ENCODE results near the gene NPHP4.

NPHP4 gene

DNA sequence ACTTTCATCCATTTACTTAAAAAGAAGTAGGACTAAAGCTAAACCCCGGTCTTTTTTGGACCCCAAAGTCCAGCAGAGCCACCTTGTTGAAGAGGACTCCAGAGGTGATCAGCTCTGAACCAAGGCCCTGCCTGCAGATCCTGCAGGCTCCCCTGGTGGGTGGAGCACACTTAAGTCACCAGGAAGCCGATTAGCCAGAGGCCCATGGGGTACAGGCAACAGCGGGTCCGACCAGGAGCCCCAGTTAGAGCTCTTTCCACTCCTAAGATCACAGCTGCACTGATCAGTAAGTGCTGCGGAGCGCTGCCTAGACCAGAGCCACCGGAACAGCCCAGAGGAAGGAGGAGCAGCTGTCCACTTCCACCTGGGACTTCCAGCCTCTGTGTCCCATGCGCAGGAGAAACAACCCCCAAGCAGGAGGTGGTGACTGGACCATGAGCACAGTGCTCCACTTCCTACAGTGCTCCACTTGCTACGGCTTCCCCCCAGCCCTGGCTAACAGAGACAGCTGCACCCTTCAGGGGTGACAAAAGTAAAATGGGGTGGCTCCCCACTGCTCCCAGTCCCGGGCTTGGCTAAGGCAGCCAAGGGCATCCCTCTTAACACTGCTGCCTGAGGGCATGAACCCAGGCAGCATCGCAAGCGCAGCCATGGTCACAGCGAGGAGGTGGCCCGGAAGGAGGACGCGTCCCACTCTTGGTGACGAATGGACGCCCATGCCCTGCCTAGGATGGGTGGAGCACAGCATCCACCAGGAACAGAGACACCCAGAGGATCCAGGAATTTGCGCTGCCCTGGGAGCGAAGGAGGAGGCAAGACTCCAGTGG is 58.0 kb downstream of the NPHP4 start:
- ChIA-PET POLR2A (ENCODE audit: low non-redundant PET) (no interaction called here), CTCF (interaction anchor here (0.7 kb wide), 1 partner anchor 20 kb away, joined by 5 read pairs; no protein-coding TSS in a partner anchor)
- H3K27ac ChIP-seq: no peak overlapping the region
- TF ChIP-seq, protein P1, sequence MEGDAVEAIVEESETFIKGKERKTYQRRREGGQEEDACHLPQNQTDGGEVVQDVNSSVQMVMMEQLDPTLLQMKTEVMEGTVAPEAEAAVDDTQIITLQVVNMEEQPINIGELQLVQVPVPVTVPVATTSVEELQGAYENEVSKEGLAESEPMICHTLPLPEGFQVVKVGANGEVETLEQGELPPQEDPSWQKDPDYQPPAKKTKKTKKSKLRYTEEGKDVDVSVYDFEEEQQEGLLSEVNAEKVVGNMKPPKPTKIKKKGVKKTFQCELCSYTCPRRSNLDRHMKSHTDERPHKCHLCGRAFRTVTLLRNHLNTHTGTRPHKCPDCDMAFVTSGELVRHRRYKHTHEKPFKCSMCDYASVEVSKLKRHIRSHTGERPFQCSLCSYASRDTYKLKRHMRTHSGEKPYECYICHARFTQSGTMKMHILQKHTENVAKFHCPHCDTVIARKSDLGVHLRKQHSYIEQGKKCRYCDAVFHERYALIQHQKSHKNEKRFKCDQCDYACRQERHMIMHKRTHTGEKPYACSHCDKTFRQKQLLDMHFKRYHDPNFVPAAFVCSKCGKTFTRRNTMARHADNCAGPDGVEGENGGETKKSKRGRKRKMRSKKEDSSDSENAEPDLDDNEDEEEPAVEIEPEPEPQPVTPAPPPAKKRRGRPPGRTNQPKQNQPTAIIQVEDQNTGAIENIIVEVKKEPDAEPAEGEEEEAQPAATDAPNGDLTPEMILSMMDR (conservative IDR thresholded peaks at IDR 0.05; ENCODE audit: low read depth): no peak
- no peak for DNase-seq (ENCODE audit: low spot score)

DNA sequence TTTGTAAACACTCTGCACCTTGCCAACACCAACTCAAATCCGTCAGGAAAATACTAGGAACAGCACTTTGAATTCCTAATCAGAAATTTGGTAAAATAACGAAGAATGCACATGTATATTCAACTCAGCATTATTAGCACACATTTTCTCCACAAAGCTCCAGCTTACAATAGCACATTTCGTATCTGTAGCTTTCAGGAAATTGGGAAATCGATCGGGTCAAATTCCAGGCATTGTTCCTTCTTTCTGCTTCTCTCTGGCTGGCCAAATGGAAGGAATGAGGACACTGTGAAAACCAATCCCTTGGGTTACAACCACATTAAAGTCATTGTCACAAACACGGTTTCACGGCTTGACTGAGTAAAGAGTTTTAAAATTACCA is 58.6 kb downstream of the NPHP4 start:
- ChIA-PET CTCF (interaction anchor here (0.7 kb wide), 1 partner anchor 19 kb away, joined by 5 read pairs; no protein-coding TSS in a partner anchor), POLR2A (ENCODE audit: low non-redundant PET) (no interaction called here)
- TF ChIP-seq, protein P1 (conservative IDR thresholded peaks at IDR 0.05; ENCODE audit: low read depth): no peak
- no peak overlapping the region for H3K27ac ChIP-seq
- no peak for DNase-seq (ENCODE audit: low spot score)

DNA sequence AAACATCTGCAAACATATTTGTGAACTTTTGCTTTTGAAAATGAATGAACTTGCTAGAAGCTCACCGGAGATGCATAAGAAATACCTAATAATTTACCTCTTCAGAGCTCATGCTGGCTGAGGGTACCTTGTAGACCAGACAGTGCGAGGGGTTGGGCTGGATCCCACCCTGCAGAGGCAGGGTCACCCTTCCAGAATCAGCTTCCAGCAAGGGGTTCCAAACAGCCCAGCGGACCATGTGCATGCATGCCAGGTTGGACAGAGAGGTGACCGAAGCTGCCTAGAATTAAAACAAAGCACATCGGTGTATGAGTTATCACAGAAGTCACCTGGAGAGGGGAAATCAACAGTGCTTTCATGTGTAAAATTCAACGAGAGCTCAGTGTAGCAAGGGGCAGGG is 59.2 kb downstream of the NPHP4 start:
- CTCF ChIA-PET: no interaction called here

DNA sequence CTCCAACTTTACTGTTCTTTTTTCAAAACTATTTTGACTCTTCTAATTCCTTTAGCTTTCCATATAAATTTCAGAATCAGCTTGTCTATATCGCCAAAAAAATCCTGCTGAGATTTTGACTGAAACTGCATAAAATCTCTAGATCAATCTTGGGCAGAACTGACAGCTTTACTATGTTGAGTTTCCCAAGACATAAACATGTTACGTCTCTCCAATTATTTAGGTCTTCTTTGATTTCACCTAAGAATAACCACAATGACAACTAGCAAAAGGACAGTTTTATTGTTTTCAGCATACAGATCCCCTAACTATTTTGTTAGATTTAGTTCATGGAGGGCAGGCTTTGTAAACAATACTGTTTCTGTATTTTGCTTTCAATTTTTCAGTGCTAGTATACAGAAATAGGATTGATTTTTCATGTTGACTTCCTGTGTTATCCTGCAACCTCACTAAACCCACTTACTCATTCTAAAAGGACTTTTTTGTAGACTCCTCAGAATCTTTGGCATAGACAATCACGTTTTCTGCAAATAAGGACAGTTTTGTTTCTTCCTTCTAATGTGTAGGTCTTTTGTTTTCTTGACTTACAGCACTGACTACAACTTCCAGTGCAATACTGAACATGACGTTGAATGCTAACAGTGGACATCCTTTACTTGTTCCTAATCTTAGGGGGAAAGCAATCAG is 63.4 kb downstream of the NPHP4 start:
- no peak overlapping the region for H3K27ac ChIP-seq
- ChIA-PET POLR2A (ENCODE audit: low non-redundant PET) (no interaction called here), CTCF (no interaction called here)
- TF ChIP-seq, protein P1 (conservative IDR thresholded peaks at IDR 0.05; ENCODE audit: low read depth): no peak
- no peak for DNase-seq (ENCODE audit: low spot score)

More for the DNA sequence above, 59.2 kb downstream of the NPHP4 start:
- H3K27ac ChIP-seq: no peak overlapping the region
- no peak for DNase-seq (ENCODE audit: low spot score)
- POLR2A ChIA-PET (ENCODE audit: low non-redundant PET): no interaction called here
- TF ChIP-seq, protein P1 (conservative IDR thresholded peaks at IDR 0.05; ENCODE audit: low read depth): no peak

DNA sequence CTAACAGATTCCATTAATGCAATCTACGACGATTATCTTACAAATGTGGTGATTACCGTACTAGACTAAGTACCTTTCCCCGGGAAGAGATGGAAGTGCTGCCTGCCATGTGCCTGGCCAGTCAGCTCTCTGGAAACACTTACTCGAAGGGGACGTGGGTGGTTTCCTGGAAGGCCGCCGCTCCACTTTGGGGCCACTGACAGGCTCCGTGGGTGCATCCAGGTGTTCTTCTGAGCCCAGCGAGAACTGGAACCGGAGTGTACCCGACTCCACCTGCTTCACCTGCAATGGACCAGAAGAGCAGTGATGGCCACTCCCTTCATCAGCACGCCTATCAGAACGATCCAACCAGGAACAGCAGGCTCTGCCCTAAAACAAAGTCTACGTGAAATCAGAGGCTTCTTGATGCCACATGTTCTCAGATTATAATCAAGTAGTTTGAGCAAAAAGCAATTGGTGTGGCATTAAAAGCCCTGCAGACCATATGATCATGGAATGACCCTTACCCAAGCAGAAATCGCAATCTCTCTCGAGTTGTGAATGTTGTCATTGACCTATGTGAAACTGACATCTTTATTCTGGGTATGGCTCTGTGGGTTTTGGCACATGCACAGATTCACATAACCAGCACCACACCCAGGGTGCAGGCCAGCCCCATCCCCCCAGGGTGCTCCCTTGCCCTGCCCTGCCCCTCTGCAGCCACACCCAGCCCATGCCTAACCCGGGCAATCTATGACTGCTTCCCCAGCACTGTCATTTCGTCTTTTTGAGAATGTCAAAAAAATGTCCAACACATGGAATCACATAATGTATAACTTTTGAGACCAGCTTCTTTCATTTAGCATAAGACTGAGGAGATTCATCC is 64.5 kb downstream of the NPHP4 start:
- TF ChIP-seq, protein P1 (conservative IDR thresholded peaks at IDR 0.05; ENCODE audit: low read depth): no peak
- CTCF ChIA-PET: interaction anchor here (0.8 kb wide), 1 partner anchor 10 kb away, joined by 3 read pairs; no protein-coding TSS in a partner anchor

More for the DNA sequence above, 64.5 kb downstream of the NPHP4 start:
- POLR2A ChIA-PET (ENCODE audit: low non-redundant PET): no interaction called here
- peak overlapping the region; percentile 45; the same call in 1 of the 2 replicates for H3K27ac ChIP-seq
- peak; percentile 20 for DNase-seq (ENCODE audit: low spot score)

Measured in RWPE1 (cell line).